SH-SY5Y (cell line): ENCODE results near the gene ID2.

Experiments
- GATA2 ChIP-seq: IDR thresholded peaks from 2 replicates; pipeline ENCODE4 v1.6.1; 2011; ENCODE audit warnings: mild to moderate bottlenecking, low read depth, low read length
- GATA3 ChIP-seq: IDR thresholded peaks from 2 replicates; pipeline ENCODE4 v1.6.1; 2011; ENCODE audit warnings: low read depth, mild to moderate bottlenecking, low read length, moderate library complexity

- TF ChIP-seq GATA2 (no peak), GATA3 (no peak)
Measured at GRCh38 chr2:8642366-8643068, 39.3 kb upstream of the ID2 start.
